Endothelial cell of umbilical vein (primary cell): ENCODE data around the gene STRIT1. TPM values are rescaled to one million over a fixed set of nuclear protein-coding genes. Genes with fewer than 3 reads are reported as not detected.
A peak's percentile ranks its signal among the peaks of the same experiment; 100 is the strongest.

Experiments used
- BruUV-seq: library from RNA; stranded (reverse); fragments of 400-500 nt; replicated peaks from 2 replicates; lab custom pipeline; 2021; lab: Mats Ljungman, UMichigan
- CTCF ChIA-PET: fragments of 300-600, 350-600 bp; sonication (Branson Sonifier 250); formaldehyde crosslinking; loops from one replicate; lab custom pipeline; 2021; ENCODE audit warnings: antibody characterized with exemption, inconsistent platforms; lab: Charles Lee
- POLR2A ChIA-PET: fragments of 300-600, 350-600 bp; sonication (Branson Sonifier 250); formaldehyde crosslinking; loops from one replicate; lab custom pipeline; 2021; ENCODE audit warnings: antibody characterized with exemption, inconsistent platforms; lab: Charles Lee
- DNase-seq: peaks from one replicate; pipeline ENCODE4 v3.0.0-alpha.2; 2011; ENCODE audit warnings: low read depth, low spot score
- FAIRE-seq: peaks from 2 replicates; lab custom pipeline; 2011; peaks lifted over from hg19 to GRCh38; lab: Jason Lieb, UNC
- H2AFZ ChIP-seq: 2 replicates; pipeline ENCODE4 v1.6.0; 2012; ENCODE audit warnings: low read depth, low read length, control low read depth, inconsistent platforms
- H3K27ac ChIP-seq: 2 replicates; pipeline ENCODE4 v1.5.1; 2011; ENCODE audit warnings: low read depth, mild to moderate bottlenecking, control low read depth, low read length, moderate library complexity; ENCODE audit not compliant: insufficient read depth
- H3K27me3 ChIP-seq, 2 experiments: 2 replicates each; pipeline versions ENCODE4 v1.6.0 to v1.6.1; 2011; ENCODE audit warnings: low read length in 2 of 2, mixed read lengths in 1 of 2; ENCODE audit not compliant: control insufficient read depth in 2 of 2, insufficient read depth in 2 of 2
- H3K36me3 ChIP-seq, 2 experiments: 2 replicates in 1 of 2; 3 replicates in 1 of 2; pipeline ENCODE4 v1.5.1; 2011; ENCODE audit warnings: low read length in 2 of 2, mild to moderate bottlenecking in 1 of 2, moderate library complexity in 1 of 2; ENCODE audit not compliant: control insufficient read depth in 2 of 2, insufficient read depth in 2 of 2; ENCODE audit errors: extremely low read depth in 1 of 2
- H3K4me1 ChIP-seq: 3 replicates; pipeline ENCODE4 v1.5.1; 2011; ENCODE audit warnings: mild to moderate bottlenecking, low read length; ENCODE audit not compliant: control insufficient read depth, insufficient read depth; ENCODE audit errors: extremely low read depth
- H3K4me2 ChIP-seq: 2 replicates; pipeline ENCODE4 v1.6.1; 2011; ENCODE audit warnings: low read length, control low read depth, mixed read lengths; ENCODE audit not compliant: insufficient read depth
- H3K4me3 ChIP-seq, 3 experiments: fragments of 200-600 bp in 1 of 3; sonication (generic), shearing (Covaris generic) in 1 of 3; replicated peaks in 1 of 3; 2 replicates each; pipeline ENCODE4 v1.5.1; 2011 to 2016; ENCODE audit warnings: control low read depth in 3 of 3, low read length in 3 of 3, mild to moderate bottlenecking in 2 of 3, inconsistent platforms in 1 of 3, low read depth in 1 of 3, moderate library complexity in 1 of 3; ENCODE audit not compliant: insufficient read depth in 1 of 3
- H3K79me2 ChIP-seq: 2 replicates; pipeline ENCODE4 v1.6.0; 2012; ENCODE audit warnings: low read length, inconsistent platforms; ENCODE audit not compliant: control insufficient read depth, insufficient read depth
- H3K9ac ChIP-seq: replicated peaks from 2 replicates; pipeline ENCODE3; 2011; ENCODE audit warnings: low read length, control low read depth; ENCODE audit not compliant: insufficient read depth; ENCODE audit errors: extremely low read depth
- H3K9me1 ChIP-seq: replicated peaks from 3 replicates; pipeline ENCODE4 v1.6.0; 2011; ENCODE audit warnings: mild to moderate bottlenecking, low read length; ENCODE audit not compliant: control insufficient read depth, insufficient read depth; ENCODE audit errors: extremely low read depth
- H3K9me3 ChIP-seq: replicated peaks from 2 replicates; pipeline ENCODE4 v1.5.1; 2012; ENCODE audit warnings: low read length, inconsistent platforms; ENCODE audit not compliant: control insufficient read depth, insufficient read depth
- H4K20me1 ChIP-seq: replicated peaks from 2 replicates; pipeline ENCODE3; 2011; ENCODE audit warnings: mild to moderate bottlenecking, low read length; ENCODE audit not compliant: control insufficient read depth, insufficient read depth; ENCODE audit errors: extremely low read depth
- CTCF ChIP-seq, 2 donors: IDR thresholded peaks; 1 replicate in 1 of 2; 2 replicates in 1 of 2; pipeline ENCODE4 v1.5.1; 2011; ENCODE audit warnings: low read length in 2 of 2, mild to moderate bottlenecking in 2 of 2, moderate library complexity in 2 of 2, control low read depth in 1 of 2, inconsistent platforms in 1 of 2, low read depth in 1 of 2; ENCODE audit not compliant: insufficient read depth in 1 of 2; ENCODE audit errors: extremely low read depth in 1 of 2
- EZH2 ChIP-seq: IDR thresholded peaks from 2 replicates; pipeline ENCODE4 v1.6.1; 2012; ENCODE audit warnings: borderline replicate concordance, low read depth, mild to moderate bottlenecking, moderate library complexity, low read length, inconsistent platforms; ENCODE audit not compliant: severe bottlenecking
- FOS ChIP-seq: IDR thresholded peaks from 2 replicates; pipeline ENCODE4 v1.6.1; 2011; ENCODE audit warnings: mild to moderate bottlenecking, low read length, moderate library complexity, borderline replicate concordance; ENCODE audit not compliant: insufficient read depth
- GATA2 ChIP-seq: IDR thresholded peaks from 2 replicates; pipeline ENCODE4 v1.7.0; 2011; ENCODE audit warnings: low read depth, mild to moderate bottlenecking, moderate library complexity, mixed read lengths, low read length; ENCODE audit not compliant: insufficient read length, insufficient read depth
- JUN ChIP-seq: IDR thresholded peaks from 2 replicates; pipeline ENCODE4 v1.6.1; 2011; ENCODE audit warnings: borderline replicate concordance, low read depth; ENCODE audit not compliant: insufficient read length, insufficient read depth
- MAX ChIP-seq: IDR thresholded peaks from 2 replicates; pipeline ENCODE4 v1.6.1; 2011; ENCODE audit not compliant: insufficient read depth, insufficient read length
- MYC ChIP-seq: IDR thresholded peaks from one replicate; pipeline ENCODE4 v1.6.1; 2011; ENCODE audit warnings: mild to moderate bottlenecking, low read depth, low read length
- POLR2A ChIP-seq: IDR thresholded peaks from 2 replicates; pipeline ENCODE4 v1.6.1; 2012; ENCODE audit warnings: low read depth, mild to moderate bottlenecking, control low read depth, low read length
- POLR2AphosphoS5 ChIP-seq: IDR thresholded peaks from 2 replicates; pipeline ENCODE4 v1.6.1; 2012; ENCODE audit warnings: low read depth, mild to moderate bottlenecking, control low read depth, low read length, moderate library complexity; ENCODE audit not compliant: insufficient read depth
- dilution Hi-C: fragments of 300-500 bp; cut with MboI; formaldehyde crosslinking; loops from one replicate; pipeline ENCODE4 v1.15.0; 2019; ENCODE audit warnings: low sequenced_read_pairs; ENCODE audit not compliant: extremely low pct_ligation_motif_present
- intact Hi-C: fragments of 100-400 bp; cut with micrococcal nuclease; formaldehyde crosslinking; loops from one replicate; pipeline ENCODE4 v1.10.0; 2022
- polyA plus RNA-seq, 4 experiments: library from polyadenylated mRNA; depleted of rRNA in 3 of 4; stranded (reverse) in 3 of 4; unstranded in 1 of 4; fragments of >200 nt; gene quantifications; 2 replicates each; pipeline versions ENCODE4 v1.2.1 to v1.2.3, GENCODE V29; 2011 to 2012; ENCODE audit warnings: missing spikeins in 1 of 4
- total RNA-seq: library from RNA; stranded (reverse); gene quantifications from 2 replicates; pipeline ENCODE4 v1.2.3, GENCODE V29; 2021

STRIT1 gene
- total and polyA plus RNA-seq, 2 donors (not counting 3 experiments of a cell fraction or from before 2014, with no cell fraction given) = not detected

- no peak overlapping the region for H3K9ac ChIP-seq
- no peak overlapping the region for H3K4me3 ChIP-seq
- no TSS peak for BruUV-seq
- DNase-seq (peak; percentile 80), FAIRE-seq (no peak)
- CTCF ChIA-PET = interaction anchor here (0.6 to 2.2 kb wide), 5 partner anchors 12 to 689 kb away, joined by 3 to 6 read pairs (median 4); no protein-coding TSS in a partner anchor
- no peaks in the 10 kb centered on the region for H4K20me1 ChIP-seq
- POLR2A ChIA-PET = no interaction called here
- TF ChIP-seq POLR2AphosphoS5 (no peak), MAX (no peak), GATA2 (peak; percentile 49)
- H2AFZ ChIP-seq = no peak overlapping the region
- intact Hi-C loops (no loop called here), dilution Hi-C loops (no loop called here)
- H3K27me3 ChIP-seq = no peaks in the 10 kb centered on the region
- no peaks in the 10 kb centered on the region for H3K9me3 ChIP-seq
- H3K4me1 ChIP-seq = no peaks in the 10 kb centered on the region
- no peak overlapping the region for H3K27ac ChIP-seq
- no peaks in the 10 kb centered on the region for H3K79me2 ChIP-seq
- H3K36me3 ChIP-seq = no peaks in the 10 kb centered on the region
- no peaks in the 10 kb centered on the region for H3K9me1 ChIP-seq
- no peak overlapping the region for H3K4me2 ChIP-seq
Measured at GRCh38 chr3:155334914-155335723, 41.6 kb upstream of the STRIT1 start.

- Histone ChIP-seq H3K9me1 (no peaks in the 10 kb centered on the region), H3K4me2 (no peak overlapping the region), H3K27ac (no peak overlapping the region), H3K9me3 (no peaks in the 10 kb centered on the region), H3K27me3 (peaks cover 0 to 1% of the 10 kb centered on the region in 2 experiments), H3K36me3 (no peaks in the 10 kb centered on the region), H4K20me1 (no peaks in the 10 kb centered on the region), H3K4me3 (no peak overlapping the region), H3K9ac (no peak overlapping the region), H2AFZ (no peak overlapping the region), H3K79me2 (no peaks in the 10 kb centered on the region), H3K4me1 (no peaks in the 10 kb centered on the region)
- intact Hi-C loops (no loop called here), dilution Hi-C loops (no loop called here)
- FAIRE-seq (no peak), DNase-seq (no peak)
- no TSS peak for BruUV-seq
- CTCF ChIA-PET = interaction anchor here (1.1 to 2.2 kb wide), 3 partner anchors 11 to 368 kb away, joined by 4 to 5 read pairs (median 5); no protein-coding TSS in a partner anchor
- POLR2A ChIA-PET = no interaction called here
- TF ChIP-seq MAX (no peak), EZH2 (no peak), FOS (no peak), MYC (no peak), CTCF (IDR thresholded peaks at IDR 0.05; ENCODE audit: extremely low read depth in 1 of 2, insufficient read depth in 1 of 2, low read depth in 1 of 2, low read length in 2 of 2) (no peak), POLR2A (no peak), JUN (no peak)
Measured at GRCh38 chr3:155334215-155334913, 40.9 kb upstream of the STRIT1 start.
